HPDE6-E6E7 (cell line): ENCODE results near the gene CLK3.
A peak's percentile ranks its signal among the peaks of the same experiment; 100 is the strongest.
"Not testable (repeated sequence)": the region's sequence is repeated elsewhere in the genome, so short reads cannot be mapped to it uniquely, and the experiment has no call there.

Source experiments
- DNase-seq: peaks from one replicate; pipeline ENCODE4 v3.0.0; 2011; ENCODE audit warnings: missing footprints; ENCODE audit errors: extremely low spot score

CLK3 gene

GRCh38 chr15:74615508-74616365 is at the start of gene CLK3:
Gene CLK3, plus strand, starts transcription at chr15:74615836. Its CDS starts 3,361 bp downstream, at chr15:74619197.
- DNase-seq: peak; percentile 89

GRCh38 chr15:74568594-74568993 is 47.0 kb upstream of the CLK3 start:
- DNase-seq: no peak

GRCh38 chr15:74569731-74570070 is 45.9 kb upstream of the CLK3 start:
- DNase-seq: no peak

- DNase-seq: no peak
Measured at GRCh38 chr15:74571191-74571590, 44.4 kb upstream of the CLK3 start.

DNA sequence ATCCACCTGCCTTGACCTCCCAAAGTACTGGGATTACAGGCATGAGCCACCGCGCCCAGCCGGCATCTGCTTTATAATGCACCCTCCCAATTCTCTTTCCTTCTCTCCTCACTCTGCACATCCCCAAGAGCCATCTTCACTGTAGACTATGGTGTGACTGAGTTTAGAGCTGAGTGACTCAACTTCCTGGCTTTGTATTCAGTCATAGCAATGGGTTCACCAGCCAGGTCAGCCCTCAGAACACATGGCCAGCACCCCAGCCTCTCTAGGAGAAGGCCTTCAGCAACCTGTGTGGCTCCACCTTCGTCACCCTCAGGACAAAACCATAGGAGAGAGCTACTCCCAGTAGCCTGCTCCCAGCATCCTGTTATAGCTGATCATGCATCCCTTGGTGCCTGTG is 41.6 kb upstream of the CLK3 start:
- DNase-seq: no peak

DNA sequence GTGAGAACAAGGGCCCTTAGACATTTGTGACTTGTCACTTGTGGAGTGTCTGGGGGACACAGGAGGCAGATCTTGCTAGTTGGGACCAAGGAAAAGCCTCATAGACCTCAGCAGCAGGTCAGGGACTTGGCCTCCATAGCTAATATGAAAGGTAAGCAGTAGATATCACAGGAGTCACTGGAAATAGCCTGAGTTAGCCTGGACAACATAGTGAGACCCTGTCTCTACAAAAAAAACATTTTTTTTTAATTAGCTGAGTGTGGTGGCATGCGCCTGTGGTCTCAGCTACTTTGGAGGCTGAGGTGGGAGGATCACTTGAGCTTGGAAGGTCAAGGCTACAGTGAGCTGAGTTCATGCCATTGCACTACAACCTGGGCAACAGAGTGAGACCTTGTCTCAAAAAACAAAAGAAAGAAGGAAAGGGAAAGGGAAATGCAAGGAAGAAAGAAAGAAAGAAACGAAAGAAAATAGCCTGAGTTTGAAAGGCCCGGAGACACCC is 37.1 kb upstream of the CLK3 start:
- DNase-seq: no peak

DNA sequence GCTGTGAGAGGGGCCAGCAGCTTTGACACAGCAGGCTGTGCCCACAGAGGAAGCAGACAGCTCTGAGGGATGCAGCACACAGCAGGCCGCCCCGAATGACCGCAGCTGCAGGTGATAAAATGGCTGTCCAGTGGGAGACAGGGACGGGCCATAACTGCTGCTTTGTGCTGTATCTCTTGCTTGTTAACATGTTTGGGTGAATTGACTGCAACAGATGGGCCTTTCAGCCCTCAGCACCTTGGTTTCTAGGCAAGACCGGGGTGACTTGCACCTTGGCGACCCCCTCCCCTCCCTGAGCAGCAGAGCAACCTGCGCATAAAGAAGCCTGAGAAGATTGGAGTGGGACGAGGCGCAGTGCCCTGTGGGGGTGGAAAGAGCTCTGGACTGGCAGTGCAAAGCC is 36.6 kb upstream of the CLK3 start:
- DNase-seq: no peak

- DNase-seq: no peak
Measured at GRCh38 chr15:74580538-74581350, 34.9 kb upstream of the CLK3 start.

GRCh38 chr15:74584204-74584603 is 31.4 kb upstream of the CLK3 start:
- no peak for DNase-seq

GRCh38 chr15:74584779-74585178 is 30.9 kb upstream of the CLK3 start:
- DNase-seq: no peak

- DNase-seq: no peak
Measured at GRCh38 chr15:74585191-74585590, 30.4 kb upstream of the CLK3 start.

- DNase-seq: no peak
Measured at GRCh38 chr15:74585857-74586256, 29.8 kb upstream of the CLK3 start.

DNA sequence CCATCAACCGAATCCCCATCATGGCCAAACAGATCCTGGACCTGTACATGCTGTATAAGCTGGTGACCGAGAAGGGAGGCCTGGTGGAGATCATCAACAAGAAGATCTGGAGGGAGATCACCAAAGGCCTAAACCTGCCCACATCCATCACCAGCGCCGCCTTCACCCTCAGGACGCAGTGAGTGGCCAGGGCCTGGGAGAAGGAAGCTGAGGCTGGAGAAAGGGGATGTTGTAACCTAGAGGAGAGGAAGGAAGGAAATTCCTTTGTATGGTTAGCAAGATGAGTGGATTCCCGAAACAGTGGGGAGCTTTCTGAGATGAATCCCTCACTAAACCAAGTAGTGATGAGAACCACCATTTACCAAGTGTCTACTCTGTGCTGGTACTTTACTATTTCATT is 25.8 kb upstream of the CLK3 start:
- no peak for DNase-seq

GRCh38 chr15:74592222-74592621 is 23.4 kb upstream of the CLK3 start:
- DNase-seq: no peak

DNA sequence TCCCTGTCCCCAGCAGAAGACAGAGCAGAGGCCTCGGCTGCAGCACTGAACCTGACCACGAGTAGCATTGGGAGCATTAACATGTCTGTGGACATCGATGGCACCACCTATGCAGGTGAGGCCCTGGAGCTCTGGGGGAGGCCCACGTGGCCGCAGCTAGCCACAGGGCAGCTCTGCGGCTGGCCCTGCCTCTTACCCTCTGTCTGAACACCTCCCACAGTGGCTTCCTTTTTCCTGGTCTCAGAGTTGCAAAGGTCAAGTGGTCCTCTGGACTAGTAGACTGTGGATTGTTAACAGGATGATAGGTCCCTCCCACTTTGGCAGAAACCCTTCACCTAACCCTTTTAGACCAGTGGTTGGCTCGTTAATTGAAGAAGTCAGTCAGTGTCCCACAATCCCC is 22.5 kb upstream of the CLK3 start:
- DNase-seq: no peak

GRCh38 chr15:74594455-74594854 is 21.2 kb upstream of the CLK3 start:
- no peak for DNase-seq

DNA sequence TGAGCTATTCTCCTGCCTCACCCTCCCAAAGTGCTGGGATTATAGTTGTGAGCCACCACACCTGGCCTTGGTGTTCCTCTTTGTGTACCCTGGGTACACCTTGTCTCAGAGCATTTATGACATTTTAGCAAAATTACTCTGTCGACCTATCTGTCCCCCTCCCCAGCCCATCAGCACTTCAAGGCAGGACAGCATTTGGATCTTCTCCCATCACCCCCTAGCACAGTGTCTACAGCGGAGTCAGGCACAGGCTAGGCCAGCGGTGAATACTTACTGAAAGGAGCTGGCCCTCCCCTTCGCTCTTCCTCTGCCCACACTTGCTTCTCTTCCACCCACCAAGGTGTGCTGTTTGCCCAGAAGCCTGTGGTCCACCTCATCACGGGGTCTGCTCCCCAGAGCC is 20.4 kb upstream of the CLK3 start:
- no peak for DNase-seq

- not testable (repeated sequence) for DNase-seq
Measured at GRCh38 chr15:74596736-74597135, 18.9 kb upstream of the CLK3 start.

DNA sequence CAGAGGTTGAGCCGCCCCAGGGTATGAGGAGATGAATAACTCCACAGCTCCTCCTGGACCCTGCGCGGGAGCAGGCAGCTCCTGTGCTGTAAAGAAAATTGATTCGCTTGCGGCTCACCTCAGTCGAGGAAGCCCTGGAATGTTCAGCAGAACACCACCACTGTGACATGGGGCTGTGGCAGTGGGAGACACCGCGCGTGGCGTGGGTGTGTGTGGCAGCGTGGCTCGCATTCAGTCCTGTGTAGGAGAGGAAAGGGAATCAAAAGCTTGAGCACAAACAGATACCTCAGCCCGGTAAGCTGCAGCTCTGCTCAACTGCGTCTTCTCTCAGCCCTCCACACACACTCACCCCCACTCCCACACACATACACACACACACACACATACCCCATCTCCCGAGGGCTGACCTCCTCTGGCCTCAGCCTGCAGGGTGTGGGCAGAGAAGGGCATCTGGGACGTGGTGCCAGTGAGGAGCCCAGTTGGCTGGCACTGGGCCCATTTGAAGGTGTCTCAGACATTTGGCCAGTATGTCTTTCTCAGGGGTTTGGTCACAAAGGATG is 18.4 kb upstream of the CLK3 start:
- DNase-seq: not testable (repeated sequence)

GRCh38 chr15:74598126-74598842 is 17.4 kb upstream of the CLK3 start:
- peak; percentile 99 for DNase-seq

DNA sequence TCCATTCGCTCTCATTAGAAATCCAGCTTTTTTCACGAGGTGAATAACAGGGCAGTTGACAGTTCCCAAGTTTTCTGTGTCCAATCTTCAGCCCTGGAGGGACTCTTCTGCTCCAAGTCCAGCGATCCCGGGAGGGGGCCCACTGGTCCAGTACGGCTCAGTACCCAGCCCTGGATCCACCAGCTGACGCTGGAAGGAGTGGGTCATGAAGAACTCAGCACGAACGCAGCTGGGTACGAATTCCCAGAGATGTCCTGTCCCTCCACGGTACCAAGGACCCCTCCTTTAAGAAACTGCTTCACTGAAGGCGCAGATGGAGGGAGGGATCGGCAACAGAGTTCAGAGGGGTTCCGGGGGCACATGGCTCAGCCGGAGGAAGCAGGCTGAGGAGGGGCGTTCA is 16.5 kb upstream of the CLK3 start:
- DNase-seq: no peak
